SH-SY5Y (cell line): ENCODE results near the gene CDC42EP1.

Experiments
- GATA2 ChIP-seq: IDR thresholded peaks from 2 replicates; pipeline ENCODE4 v1.6.1; 2011; ENCODE audit warnings: mild to moderate bottlenecking, low read depth, low read length
- GATA3 ChIP-seq: IDR thresholded peaks from 2 replicates; pipeline ENCODE4 v1.6.1; 2011; ENCODE audit warnings: low read depth, mild to moderate bottlenecking, low read length, moderate library complexity

DNA sequence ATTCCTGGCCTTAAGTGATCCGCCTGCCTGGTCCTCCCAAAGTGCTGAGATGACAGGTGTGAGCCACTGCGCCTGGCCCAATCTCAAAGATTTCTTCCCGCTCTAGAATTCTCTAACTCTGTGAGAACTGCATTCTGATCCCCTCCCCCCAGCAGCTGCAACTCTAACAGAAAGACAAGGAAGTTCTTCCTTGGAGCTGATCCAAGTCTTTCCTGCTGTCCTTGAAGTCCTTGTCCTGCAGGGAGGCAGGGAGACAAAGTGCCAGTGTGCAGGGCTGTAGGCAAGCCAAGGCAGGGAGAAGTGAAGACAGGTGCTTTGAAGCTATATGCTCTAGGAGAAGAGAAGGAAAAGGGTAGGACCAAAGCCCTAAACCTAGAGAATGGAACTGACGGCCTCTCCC is 38.9 kb downstream of the CDC42EP1 start:
- no peak for TF ChIP-seq GATA3
- TF ChIP-seq GATA2, result no peak
